Neural progenitor cell (in vitro differentiated cells): ENCODE measurements around the gene PSMB2.

Source experiments
- EZH2 ChIP-seq: fragments of 200-600 bp; sonication (generic); IDR thresholded peaks from 2 replicates; pipeline ENCODE4 v1.6.1; 2017; ENCODE audit warnings: antibody characterized with exemption, mild to moderate bottlenecking, moderate library complexity
- EZH2phosphoT487 ChIP-seq: fragments of 200-600 bp; sonication (generic); IDR thresholded peaks from 2 replicates; pipeline ENCODE4 v1.6.1; 2017; ENCODE audit warnings: antibody characterized with exemption
- TF ChIP-seq, protein P1 (sequence below): fragments of 200-600 bp; sonication (generic); IDR thresholded peaks from 2 replicates; pipeline ENCODE4 v1.5.1; 2017; ENCODE audit warnings: antibody characterized with exemption, mild to moderate bottlenecking

DNA sequence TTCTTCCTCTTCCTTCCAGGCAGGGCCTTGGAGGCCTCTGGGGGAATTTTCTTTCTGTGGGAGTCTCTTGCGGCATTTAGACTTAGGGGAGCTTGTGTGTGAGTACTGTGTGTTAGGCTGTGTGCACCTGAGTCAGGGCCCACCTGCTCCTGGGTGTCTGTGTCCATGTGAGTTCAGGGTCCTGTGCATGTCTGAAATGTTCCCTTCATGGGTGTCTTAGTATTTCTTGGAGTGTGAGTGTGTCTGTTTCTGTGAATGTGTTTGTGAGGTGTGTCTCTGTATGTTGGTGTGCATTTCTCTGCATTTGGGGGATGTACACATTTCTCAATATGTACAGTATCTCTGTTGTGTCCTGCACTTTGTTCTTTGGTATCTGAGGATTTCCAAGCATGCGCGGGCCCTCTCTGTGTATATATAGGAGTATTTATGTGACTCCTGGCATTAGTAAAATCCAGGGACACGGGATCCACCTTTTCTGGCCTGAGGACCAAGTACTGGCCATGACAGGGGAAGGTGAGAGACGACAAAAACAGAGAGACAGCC lies 65.8 kb downstream of the PSMB2 start:
- TF ChIP-seq, protein P1, sequence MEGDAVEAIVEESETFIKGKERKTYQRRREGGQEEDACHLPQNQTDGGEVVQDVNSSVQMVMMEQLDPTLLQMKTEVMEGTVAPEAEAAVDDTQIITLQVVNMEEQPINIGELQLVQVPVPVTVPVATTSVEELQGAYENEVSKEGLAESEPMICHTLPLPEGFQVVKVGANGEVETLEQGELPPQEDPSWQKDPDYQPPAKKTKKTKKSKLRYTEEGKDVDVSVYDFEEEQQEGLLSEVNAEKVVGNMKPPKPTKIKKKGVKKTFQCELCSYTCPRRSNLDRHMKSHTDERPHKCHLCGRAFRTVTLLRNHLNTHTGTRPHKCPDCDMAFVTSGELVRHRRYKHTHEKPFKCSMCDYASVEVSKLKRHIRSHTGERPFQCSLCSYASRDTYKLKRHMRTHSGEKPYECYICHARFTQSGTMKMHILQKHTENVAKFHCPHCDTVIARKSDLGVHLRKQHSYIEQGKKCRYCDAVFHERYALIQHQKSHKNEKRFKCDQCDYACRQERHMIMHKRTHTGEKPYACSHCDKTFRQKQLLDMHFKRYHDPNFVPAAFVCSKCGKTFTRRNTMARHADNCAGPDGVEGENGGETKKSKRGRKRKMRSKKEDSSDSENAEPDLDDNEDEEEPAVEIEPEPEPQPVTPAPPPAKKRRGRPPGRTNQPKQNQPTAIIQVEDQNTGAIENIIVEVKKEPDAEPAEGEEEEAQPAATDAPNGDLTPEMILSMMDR: no peak
- TF ChIP-seq EZH2: no peak
- no peak for TF ChIP-seq EZH2phosphoT487
